H4 (cell line): ENCODE measurements around the gene MRPL19. TPM values are rescaled to one million over a fixed set of nuclear protein-coding genes. Genes with fewer than 3 reads are reported as not detected.

Experiments used
- DNase-seq: peaks from one replicate; pipeline ENCODE4 v3.0.0-alpha.2; 2015; ENCODE audit warnings: low spot score
- total RNA-seq: library from RNA; depleted of rRNA; stranded (reverse); fragments of >200 nt; shearing (Covaris generic); gene quantifications from 2 replicates; pipeline ENCODE4 v1.2.3, GENCODE V29; 2014; rRNA removed

MRPL19 gene
- total RNA-seq, 1 experiment from 2014 or later = 67.9 TPM

DNA sequence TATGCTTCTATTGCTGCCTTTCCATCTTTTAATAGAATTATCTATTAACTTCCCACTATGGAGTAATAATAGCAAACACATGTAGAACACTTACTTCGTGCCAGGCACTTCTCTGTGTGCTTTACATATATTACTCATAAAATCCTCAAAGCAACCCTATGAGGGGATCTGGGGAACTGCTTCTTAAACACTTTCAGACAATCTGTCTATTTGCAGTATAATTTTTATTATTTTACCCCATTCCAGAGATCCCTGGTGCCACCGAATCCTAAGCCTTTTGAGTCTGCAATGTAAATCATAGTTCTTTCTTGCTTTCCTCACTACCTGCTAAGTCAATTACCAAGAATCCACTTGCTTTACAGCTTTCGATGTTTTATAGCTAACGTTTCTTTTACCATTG lies 89.7 kb downstream of the MRPL19 start:
- DNase-seq = no peak

DNA sequence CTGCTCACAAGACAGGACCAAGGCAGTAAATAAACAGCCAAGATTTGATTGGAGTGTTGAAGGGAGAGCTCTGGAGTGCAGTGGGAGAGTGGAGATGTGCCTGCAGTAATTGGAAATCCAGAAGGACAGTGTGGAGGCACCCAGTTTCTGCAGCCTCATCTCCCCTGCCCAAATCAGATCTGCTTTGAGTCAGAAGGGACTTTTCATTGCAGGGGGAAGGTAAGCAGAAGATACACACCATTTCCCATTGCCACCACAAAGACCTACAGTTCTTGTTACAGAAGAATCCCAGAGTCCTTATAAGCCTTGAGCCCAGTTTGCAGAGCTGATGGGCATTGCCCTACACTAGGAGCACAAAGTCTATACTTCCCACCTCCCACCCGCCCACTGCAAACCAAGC lies 91.4 kb downstream of the MRPL19 start:
- DNase-seq = no peak

Other genes starting within 250 kb of the MRPL19 start
- gene EVA1A, start 85.8 kb upstream of the MRPL19 start, total RNA-seq = 13.8 and 16.6 TPM in 2 replicates
- gene GCFC2, start 64.1 kb downstream of the MRPL19 start, total RNA-seq = 3.4 and 7.9 TPM in 2 replicates